Skeletal muscle satellite cell (primary cell): ENCODE measurements around the gene NRF1.

Experiments used
- small RNA-seq: library from RNA; depleted of rRNA; stranded (forward); fragments of <200 nt; gene quantifications from one replicate; pipeline ENCODE3, GENCODE V24; 2012

Gene NRF1

Small RNA genes within 50 kb of the gene (small RNA-seq; reads per million reads assigned to genes)
- 34.2 reads per million, percentile 95 among the genes with 10 or more reads in this experiment for gene MIR182
- 17.3 reads per million, percentile 93 among the genes with 10 or more reads in this experiment for gene MIR183
- 0.35 reads per million for gene MIR96
